Right atrium auricular region (tissue), 2 donors: Measurements from ENCODE around the gene IL3. TPM values are rescaled to one million over a fixed set of nuclear protein-coding genes. Genes with fewer than 3 reads are reported as not detected.

Experiments used
- DNase-seq: peaks from one replicate; pipeline ENCODE4 v3.0.0-alpha.2; 2019; ENCODE audit warnings: low spot score
- H3K27ac ChIP-seq, 2 donors: fragments of 200-600 bp; sonication (generic); 1 replicate in 1 of 2; 2 replicates in 1 of 2; pipeline ENCODE4 v1.5.1; 2016 to 2019
- H3K27me3 ChIP-seq, 2 donors: fragments of 200-600 bp; sonication (generic); one replicate each; pipeline versions ENCODE4 v1.5.1 to v1.6.0; 2017 to 2019
- H3K36me3 ChIP-seq: fragments of 200-600 bp; sonication (generic); one replicate; pipeline ENCODE4 v1.5.1; 2016
- H3K4me1 ChIP-seq, 2 donors: fragments of 200-600 bp; sonication (generic); one replicate each; pipeline versions ENCODE4 v1.5.1 to v1.6.0; 2017 to 2019
- H3K4me3 ChIP-seq, 2 donors: fragments of 200-600 bp; sonication (generic); 1 replicate in 1 of 2; 2 replicates in 1 of 2; pipeline ENCODE4 v1.5.1; 2017 to 2019; ENCODE audit warnings: mild to moderate bottlenecking in 1 of 2, moderate library complexity in 1 of 2
- H3K9me3 ChIP-seq, 2 donors: fragments of 200-600 bp; sonication (generic); one replicate each; pipeline ENCODE4 v1.5.1; 2019
- CTCF ChIP-seq, 2 donors: fragments of 200-600 bp; sonication (generic); IDR thresholded peaks; one replicate each; pipeline ENCODE4 v1.5.1; 2019; ENCODE audit warnings: antibody characterized with exemption in 2 of 2
- total RNA-seq, 2 donors: library from RNA; depleted of rRNA; stranded (reverse); fragments of >200 nt; gene quantifications; one replicate each; pipeline ENCODE4 v1.1.0, GENCODE V29; 2016

Gene IL3
- total RNA-seq, 2 donors from 2014 or later: not detected

GRCh38 chr5:132024117-132024435 lies 36.4 kb upstream of the IL3 start:
- peak; percentile 46 for DNase-seq
- no peak for TF ChIP-seq CTCF (IDR thresholded peaks at IDR 0.05)

GRCh38 chr5:132024789-132025402 lies 35.6 kb upstream of the IL3 start:
- TF ChIP-seq CTCF (IDR thresholded peaks at IDR 0.05): no peak
- no peaks in the 10 kb centered on the region for H3K27me3 ChIP-seq
- H3K4me3 ChIP-seq: no peak overlapping the region
- no peaks in the 10 kb centered on the region for H3K4me1 ChIP-seq
- H3K36me3 ChIP-seq: no peaks in the 10 kb centered on the region
- DNase-seq: no peak
- H3K27ac ChIP-seq: no peak overlapping the region
- no peaks in the 10 kb centered on the region for H3K9me3 ChIP-seq

More at GRCh38 chr5:132024117-132024435, 36.4 kb upstream of the IL3 start:
- H3K4me3 ChIP-seq: no peak overlapping the region
- no peaks in the 10 kb centered on the region for H3K27me3 ChIP-seq
- H3K4me1 ChIP-seq: no peaks in the 10 kb centered on the region
- H3K9me3 ChIP-seq: no peaks in the 10 kb centered on the region
- H3K36me3 ChIP-seq: no peaks in the 10 kb centered on the region
- H3K27ac ChIP-seq: no peak overlapping the region

GRCh38 chr5:132025403-132025971 lies 35.0 kb upstream of the IL3 start:
- no peak for DNase-seq
- TF ChIP-seq CTCF (IDR thresholded peaks at IDR 0.05): no peak
- H3K4me3 ChIP-seq: no peak overlapping the region
- no peaks in the 10 kb centered on the region for H3K36me3 ChIP-seq
- no peaks in the 10 kb centered on the region for H3K4me1 ChIP-seq
- no peaks in the 10 kb centered on the region for H3K9me3 ChIP-seq
- H3K27me3 ChIP-seq: no peaks in the 10 kb centered on the region
- H3K27ac ChIP-seq: no peak overlapping the region

GRCh38 chr5:132026516-132027008 lies 33.9 kb upstream of the IL3 start:
- no peak overlapping the region for H3K4me3 ChIP-seq
- no peak for TF ChIP-seq CTCF (IDR thresholded peaks at IDR 0.05)
- no peaks in the 10 kb centered on the region for H3K4me1 ChIP-seq
- peak; percentile 48 for DNase-seq
- no peaks in the 10 kb centered on the region for H3K36me3 ChIP-seq
- H3K27ac ChIP-seq: no peak overlapping the region
- no peaks in the 10 kb centered on the region for H3K9me3 ChIP-seq
- no peaks in the 10 kb centered on the region for H3K27me3 ChIP-seq

GRCh38 chr5:132027027-132027426 lies 33.4 kb upstream of the IL3 start:
- no peak for DNase-seq
- no peaks in the 10 kb centered on the region for H3K9me3 ChIP-seq
- no peak overlapping the region for H3K4me3 ChIP-seq
- H3K27ac ChIP-seq: no peak overlapping the region
- no peaks in the 10 kb centered on the region for H3K4me1 ChIP-seq
- no peaks in the 10 kb centered on the region for H3K27me3 ChIP-seq
- no peak for TF ChIP-seq CTCF (IDR thresholded peaks at IDR 0.05)
- H3K36me3 ChIP-seq: no peaks in the 10 kb centered on the region
